AG04449 (cell line): ENCODE results near the gene TMTC1.

Source experiments
- CTCF ChIA-PET: fragments of 350-600 bp; formaldehyde crosslinking; extraction: SDS; loops from one replicate; lab custom pipeline; 2021; ENCODE audit warnings: antibody characterized with exemption; lab: Yijun Ruan, JAX
- POLR2A ChIA-PET: fragments of 400-600, 350-600 bp; formaldehyde crosslinking; extraction: SDS; loops from one replicate; lab custom pipeline; 2020; ENCODE audit warnings: antibody characterized with exemption, inconsistent platforms; lab: Yijun Ruan, JAX
- DNase-seq: peaks from one replicate; pipeline ENCODE4 v3.0.0-alpha.2; 2010; ENCODE audit warnings: low read depth, low spot score
- H3K4me3 ChIP-seq: 2 replicates; pipeline ENCODE4 v1.5.1; 2011; ENCODE audit warnings: low read depth, mild to moderate bottlenecking, control low read depth, low read length
- CTCF ChIP-seq: IDR thresholded peaks from one replicate; pipeline ENCODE4 v1.5.1; 2011; ENCODE audit warnings: mild to moderate bottlenecking, moderate library complexity, low read length, control low read depth, inconsistent platforms; ENCODE audit not compliant: insufficient read depth; ENCODE audit errors: missing control alignments

The TMTC1 gene

GRCh38 chr12:29781705-29782266 is 2.0 kb downstream of the TMTC1 start:
- ChIA-PET POLR2A (no interaction called here), CTCF (no interaction called here)

GRCh38 chr12:29781188-29781587 is 2.6 kb downstream of the TMTC1 start:
- no peak overlapping the region for H3K4me3 ChIP-seq
- ChIA-PET CTCF (no interaction called here), POLR2A (no interaction called here)
- no peak for DNase-seq
- no peak for TF ChIP-seq CTCF

More at GRCh38 chr12:29781705-29782266, 2.0 kb downstream of the TMTC1 start:
- TF ChIP-seq CTCF = no peak
- no peak for DNase-seq
- H3K4me3 ChIP-seq = no peak overlapping the region

- H3K4me3 ChIP-seq = no peak overlapping the region
- no peak for TF ChIP-seq CTCF
- CTCF ChIA-PET = no interaction called here
- POLR2A ChIA-PET = no interaction called here
- DNase-seq = no peak
Observed at GRCh38 chr12:29780084-29780483, 3.7 kb downstream of the TMTC1 start.

- DNase-seq = no peak
- CTCF ChIA-PET = no interaction called here
- no peak for TF ChIP-seq CTCF
- no peak overlapping the region for H3K4me3 ChIP-seq
- POLR2A ChIA-PET = no interaction called here
Observed at GRCh38 chr12:29778531-29778930, 5.2 kb downstream of the TMTC1 start.

- POLR2A ChIA-PET = no interaction called here
- no peak overlapping the region for H3K4me3 ChIP-seq
- CTCF ChIA-PET = no interaction called here
- DNase-seq = no peak
- TF ChIP-seq CTCF = no peak
Observed at GRCh38 chr12:29773076-29773475, 10.7 kb downstream of the TMTC1 start.

GRCh38 chr12:29771786-29772185 is 12.0 kb downstream of the TMTC1 start:
- no peak for DNase-seq
- TF ChIP-seq CTCF = no peak
- no peak overlapping the region for H3K4me3 ChIP-seq
- ChIA-PET CTCF (no interaction called here), POLR2A (no interaction called here)
